Measurements from ENCODE around the gene RBM33.

RBM33 gene

GRCh38 chr7:155722936-155723335 is 78.5 kb downstream of the RBM33 start (continued):
- no peak for TF ChIP-seq ZBTB11 (tag by site-specific recombination; conservative IDR thresholded peaks at IDR 0.05; ENCODE audit: low read depth)
- no peak for TF ChIP-seq ZNF350 (tag by site-specific recombination; IDR thresholded peaks at IDR 0.05)
- no peak for TF ChIP-seq ZNF544 (tag by site-specific recombination; IDR thresholded peaks at IDR 0.05)
- TF ChIP-seq KLF8 (tag by site-specific recombination; IDR thresholded peaks at IDR 0.05): no peak
- TF ChIP-seq ZNF549 (tag by site-specific recombination; IDR thresholded peaks at IDR 0.05): no peak
- no peak for TF ChIP-seq ZNF488 (tag by site-specific recombination; IDR thresholded peaks at IDR 0.05)
- TF ChIP-seq ZNF341 (tag by site-specific recombination; IDR thresholded peaks at IDR 0.05; ENCODE audit: low read depth): no peak
- no peak for TF ChIP-seq INSM2 (tag by site-specific recombination; IDR thresholded peaks at IDR 0.05)
- no peak for TF ChIP-seq ZNF513 (tag by site-specific recombination; IDR thresholded peaks at IDR 0.05)
- no peak for TF ChIP-seq KLF10 (tag by site-specific recombination; IDR thresholded peaks at IDR 0.05)
- TF ChIP-seq CTCF (tag by site-specific recombination; IDR thresholded peaks at IDR 0.05): no peak
- TF ChIP-seq ZNF645 (tag by site-specific recombination; IDR thresholded peaks at IDR 0.05): no peak
- TF ChIP-seq BCL11A (tag by site-specific recombination; IDR thresholded peaks at IDR 0.05; ENCODE audit: low read depth): no peak

- Histone ChIP-seq H3K4me1 (ENCODE audit: control insufficient read depth, insufficient read depth, low read length) (no peaks in the 10 kb centered on the region), H3K4me3 (ENCODE audit: low read depth, low read length) (no peak overlapping the region), H3K27ac (ENCODE audit: extremely low read depth, low read depth, low read length) (no peak overlapping the region), H3K9me3 (ENCODE audit: control insufficient read depth, insufficient read depth, low read depth, low read length) (no peaks in the 10 kb centered on the region), H3K36me3 (ENCODE audit: control insufficient read depth in 2 of 2, insufficient read depth in 1 of 2, low read length in 2 of 2) (peaks cover 0 to 41% of the 10 kb centered on the region in 2 experiments; a peak in 1 of 3 replicates)
- TF ChIP-seq ZSCAN4 (tag by site-specific recombination; IDR thresholded peaks at IDR 0.05): 0 out of 2 replicates have a peak, but pooled peaks have one; percentile 69
- TF ChIP-seq KLF16 (tag by site-specific recombination; IDR thresholded peaks at IDR 0.05): no peak
- peak; percentile 67 for TF ChIP-seq ZNF146 (tag by site-specific recombination; IDR thresholded peaks at IDR 0.05)
- POLR2A ChIA-PET: no interaction called here
- CTCF ChIA-PET: interaction anchor here (0.5 to 0.7 kb wide), 3 partner anchors 23 to 189 kb away, joined by 3 to 5 read pairs (median 3); no protein-coding TSS in a partner anchor
These were observed 80.0 kb downstream of the RBM33 start for GRCh38 chr7:155724327-155725005.
